ENCODE measurements around the gene CCNI2. TPM values are rescaled to one million over a fixed set of nuclear protein-coding genes. Genes with fewer than 3 reads are reported as not detected.
A peak's percentile ranks its signal among the peaks of the same experiment; 100 is the strongest.

CCNI2 gene
- total and polyA plus RNA-seq, 9 of the 15 experiments (the other 6 are each of a cell fraction or from before 2014, with no cell fraction given) = 0.05 to 1.7 (median 0.81) TPM; not detected in 5

DNA sequence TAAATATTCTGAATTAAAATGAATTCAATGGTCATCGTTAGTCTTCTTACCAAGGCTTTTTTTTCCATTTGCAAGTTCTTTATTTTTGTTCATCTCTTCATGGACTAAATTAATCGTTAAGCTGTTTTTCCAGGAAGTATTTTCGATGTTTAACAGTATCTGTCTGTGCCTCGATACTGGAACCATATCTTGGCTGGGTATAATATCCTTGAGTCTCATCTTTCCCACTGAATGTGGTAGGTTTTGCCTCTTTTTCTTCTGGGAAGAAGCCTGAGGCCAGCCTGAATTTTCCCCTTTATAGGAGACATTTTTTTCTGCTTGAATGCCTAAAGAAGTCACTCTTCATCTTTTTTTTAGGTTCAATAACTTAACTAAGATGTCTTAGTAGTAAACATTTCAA, 33.8 kb downstream of the CCNI2 start:
- Histone ChIP-seq H3K4me1 (replicated peaks in 1 of 2; ENCODE audit: control insufficient read depth in 2 of 2, insufficient read depth in 2 of 2, low read length in 2 of 2) (peaks cover 21 to 36% of the 10 kb centered on the region in 2 experiments), H3K9me1 (ENCODE audit: control insufficient read depth, insufficient read depth, low read length) (no peaks in the 10 kb centered on the region), H4K20me1 (replicated peaks; ENCODE audit: control insufficient read depth, insufficient read depth, low read length) (no peaks in the 10 kb centered on the region), H3K27me3 (ENCODE audit: control insufficient read depth in 2 of 2, insufficient read depth in 2 of 2, low read length in 2 of 2) (no peaks in the 10 kb centered on the region), H3K9me3 (replicated peaks; ENCODE audit: control insufficient read depth, insufficient read depth, low read depth, low read length) (no peaks in the 10 kb centered on the region), H3K36me3 (ENCODE audit: control insufficient read depth, insufficient read depth, low read length) (no peaks in the 10 kb centered on the region), H3K79me2 (ENCODE audit: control insufficient read depth, insufficient read depth, low read length) (peaks cover 24% of the 10 kb centered on the region), H3K9ac (ENCODE audit: insufficient read depth in 1 of 2, low read depth in 2 of 2, low read length in 2 of 2) (0 out of 4 replicates have a peak overlapping the region, but pooled peaks of 1 of the 2 experiments have one; percentile 17), H2AFZ (ENCODE audit: low read depth, low read length) (peak overlapping the region; percentile 73), H3K4me2 (ENCODE audit: insufficient read depth, low read length) (no peak overlapping the region), H3K27ac (ENCODE audit: extremely low read depth, low read depth, low read length) (peak overlapping the region; percentile 8; the same call in 1 of the 3 replicates), H3K4me3 (no peak overlapping the region)
- FAIRE-seq = peak; percentile 52
- intact Hi-C loops (cut with micrococcal nuclease) = no loop called here
- TF ChIP-seq NFRKB (IDR thresholded peaks at IDR 0.05; ENCODE audit: low read depth) (no peak), ZFP1 (CRISPR knock-in tag; IDR thresholded peaks at IDR 0.05) (peak; percentile 97)
- ChIA-PET POLR2A (interaction anchor here (1.5 kb wide), 1 partner anchor 40 kb away, joined by 4 read pairs; no protein-coding TSS in a partner anchor), CTCF (ENCODE audit: low intra/inter-chr PET ratio) (no interaction called here)
- ATAC-seq = no peak
- 26% methylated on average over 4 of the region's 4 CpGs for WGBS (ENCODE audit: insufficient coverage, low coverage, missing lambda C conversion rate)
- no TSS peak for BruUV-seq (replicated peaks)
- in situ Hi-C loops (cut with MboI) = loop anchor here (10.0 kb wide), 1 partner anchor 1834 kb away; no protein-coding TSS in a partner anchor
- DNase-seq (ENCODE audit: extremely low read depth in 1 of 4, low spot score in 3 of 4) = no peak

DNA sequence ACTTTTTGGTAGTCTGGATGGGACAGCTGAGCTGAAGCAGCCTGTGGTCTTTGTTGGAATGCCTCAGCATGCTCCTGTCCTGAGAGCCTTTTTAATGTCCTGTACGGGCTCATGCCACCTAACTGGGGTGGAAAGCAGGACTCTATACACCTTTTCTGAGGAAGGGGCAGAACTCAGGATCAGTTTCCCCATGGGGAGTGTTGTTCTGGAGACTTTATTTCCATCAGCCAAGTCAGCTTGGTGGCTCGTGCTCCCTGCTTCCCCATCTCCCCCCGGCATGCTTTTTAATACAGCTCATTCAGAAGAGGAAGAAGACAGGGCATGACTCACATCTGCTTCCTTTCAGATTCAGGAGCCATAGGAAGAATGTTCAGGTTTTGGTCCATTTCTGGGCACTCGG, 34.9 kb downstream of the CCNI2 start:
- no TSS peak for BruUV-seq (replicated peaks)
- H3K9me3 ChIP-seq (replicated peaks; ENCODE audit: control insufficient read depth, insufficient read depth, low read depth, low read length) = no peaks in the 10 kb centered on the region
- intact Hi-C loops (cut with micrococcal nuclease) = no loop called here
- peak overlapping the region; percentile 32 to 57; a peak in 3 of 4 replicates for H3K9ac ChIP-seq (ENCODE audit: insufficient read depth in 1 of 2, low read depth in 2 of 2, low read length in 2 of 2)
- POLR2A ChIA-PET = interaction anchor here (0.7 to 1.6 kb wide), 8 partner anchors 9 to 555 kb away, joined by 3 to 6 read pairs (median 4); partner anchors contain the start of gene KIF3A
- no peaks in the 10 kb centered on the region for H3K9me1 ChIP-seq (ENCODE audit: control insufficient read depth, insufficient read depth, low read length)
- DNase-seq (ENCODE audit: extremely low read depth in 1 of 4, low spot score in 3 of 4) (peak in 1 of 4 experiments; percentile 38), ATAC-seq (no peak), FAIRE-seq (peak; percentile 72)
- H3K4me1 ChIP-seq (replicated peaks in 1 of 2; ENCODE audit: control insufficient read depth in 2 of 2, insufficient read depth in 2 of 2, low read length in 2 of 2) = peaks cover 12 to 39% of the 10 kb centered on the region in 2 experiments
- peak overlapping the region; percentile 63 for H3K4me2 ChIP-seq (ENCODE audit: insufficient read depth, low read length)
- peak overlapping the region; percentile 89 for H2AFZ ChIP-seq (ENCODE audit: low read depth, low read length)
- H3K79me2 ChIP-seq (ENCODE audit: control insufficient read depth, insufficient read depth, low read length) = peaks cover 14% of the 10 kb centered on the region
- 17% methylated on average over 4 of the region's 4 CpGs for whole genome bisulfite sequencing (ENCODE audit: insufficient coverage, low coverage, missing lambda C conversion rate)
- peak overlapping the region; percentile 26; the same call in 2 of the 3 replicates for H3K27ac ChIP-seq (ENCODE audit: extremely low read depth, low read depth, low read length)
- no peaks in the 10 kb centered on the region for H3K27me3 ChIP-seq (ENCODE audit: control insufficient read depth in 2 of 2, insufficient read depth in 2 of 2, low read length in 2 of 2)
- H4K20me1 ChIP-seq (replicated peaks; ENCODE audit: control insufficient read depth, insufficient read depth, low read length) = no peaks in the 10 kb centered on the region
- H3K36me3 ChIP-seq (ENCODE audit: control insufficient read depth, insufficient read depth, low read length) = no peaks in the 10 kb centered on the region
- CTCF ChIA-PET (ENCODE audit: low intra/inter-chr PET ratio) = no interaction called here
- H3K4me3 ChIP-seq = no peak overlapping the region
- in situ Hi-C loops (cut with MboI) = loop anchor here (10.0 kb wide), 1 partner anchor 1833 kb away; no protein-coding TSS in a partner anchor
- TF ChIP-seq SRF (CRISPR knock-in tag; IDR thresholded peaks at IDR 0.05) (no peak), SMAD3 (CRISPR knock-in tag; conservative IDR thresholded peaks at IDR 0.05) (no peak), MAFF (IDR thresholded peaks at IDR 0.05; ENCODE audit: low read length) (no peak), NUFIP1 (IDR thresholded peaks at IDR 0.05; ENCODE audit: partially characterized antibody) (no peak), FOSL1 (tag; conservative IDR thresholded peaks at IDR 0.05) (peak; percentile 84), TEAD4 (IDR thresholded peaks at IDR 0.05; ENCODE audit: low read length) (no peak), TEAD4 (CRISPR knock-in tag; IDR thresholded peaks at IDR 0.05; ENCODE audit: borderline replicate concordance) (no peak), ZNF121 (CRISPR knock-in tag; conservative IDR thresholded peaks at IDR 0.05) (no peak), JUN (IDR thresholded peaks at IDR 0.05; ENCODE audit: borderline replicate concordance, low read depth, low read length) (peak; percentile 54; the same call in 1 of the 2 replicates), JUN (CRISPR knock-in tag; IDR thresholded peaks at IDR 0.05; ENCODE audit: borderline replicate concordance) (no peak)
- TF ChIP-seq, protein P1, sequence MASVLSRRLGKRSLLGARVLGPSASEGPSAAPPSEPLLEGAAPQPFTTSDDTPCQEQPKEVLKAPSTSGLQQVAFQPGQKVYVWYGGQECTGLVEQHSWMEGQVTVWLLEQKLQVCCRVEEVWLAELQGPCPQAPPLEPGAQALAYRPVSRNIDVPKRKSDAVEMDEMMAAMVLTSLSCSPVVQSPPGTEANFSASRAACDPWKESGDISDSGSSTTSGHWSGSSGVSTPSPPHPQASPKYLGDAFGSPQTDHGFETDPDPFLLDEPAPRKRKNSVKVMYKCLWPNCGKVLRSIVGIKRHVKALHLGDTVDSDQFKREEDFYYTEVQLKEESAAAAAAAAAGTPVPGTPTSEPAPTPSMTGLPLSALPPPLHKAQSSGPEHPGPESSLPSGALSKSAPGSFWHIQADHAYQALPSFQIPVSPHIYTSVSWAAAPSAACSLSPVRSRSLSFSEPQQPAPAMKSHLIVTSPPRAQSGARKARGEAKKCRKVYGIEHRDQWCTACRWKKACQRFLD (CRISPR knock-in tag; IDR thresholded peaks at IDR 0.05) = 0 out of 2 replicates have a peak, but pooled peaks have one; percentile 23
- TF ChIP-seq, protein P2, sequence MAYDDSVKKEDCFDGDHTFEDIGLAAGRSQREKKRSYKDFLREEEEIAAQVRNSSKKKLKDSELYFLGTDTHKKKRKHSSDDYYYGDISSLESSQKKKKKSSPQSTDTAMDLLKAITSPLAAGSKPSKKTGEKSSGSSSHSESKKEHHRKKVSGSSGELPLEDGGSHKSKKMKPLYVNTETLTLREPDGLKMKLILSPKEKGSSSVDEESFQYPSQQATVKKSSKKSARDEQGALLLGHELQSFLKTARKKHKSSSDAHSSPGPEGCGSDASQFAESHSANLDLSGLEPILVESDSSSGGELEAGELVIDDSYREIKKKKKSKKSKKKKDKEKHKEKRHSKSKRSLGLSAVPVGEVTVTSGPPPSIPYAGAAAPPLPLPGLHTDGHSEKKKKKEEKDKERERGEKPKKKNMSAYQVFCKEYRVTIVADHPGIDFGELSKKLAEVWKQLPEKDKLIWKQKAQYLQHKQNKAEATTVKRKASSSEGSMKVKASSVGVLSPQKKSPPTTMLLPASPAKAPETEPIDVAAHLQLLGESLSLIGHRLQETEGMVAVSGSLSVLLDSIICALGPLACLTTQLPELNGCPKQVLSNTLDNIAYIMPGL (CRISPR knock-in tag; IDR thresholded peaks at IDR 0.05) = no peak

All from K562 (cell line).